IPS-18a (cell line): Measurements from ENCODE around the gene ZBTB9.
A peak's percentile ranks its signal among the peaks of the same experiment; 100 is the strongest.

Experiments
- H3K27ac ChIP-seq: one replicate; pipeline ENCODE4 v1.5.1; 2013; ENCODE audit warnings: low read length
- H3K27me3 ChIP-seq: one replicate; pipeline ENCODE4 v1.6.1; 2013; ENCODE audit warnings: mild to moderate bottlenecking, low read length; ENCODE audit not compliant: control insufficient read depth, insufficient read depth
- H3K36me3 ChIP-seq: one replicate; pipeline ENCODE4 v1.6.1; 2013; ENCODE audit warnings: low read depth, low read length; ENCODE audit not compliant: control insufficient read depth
- H3K4me1 ChIP-seq: one replicate; pipeline ENCODE4 v1.6.1; 2013; ENCODE audit warnings: low read depth, low read length; ENCODE audit not compliant: control insufficient read depth
- H3K4me3 ChIP-seq: one replicate; pipeline ENCODE4 v1.5.1; 2013; ENCODE audit warnings: low read length
- H3K9ac ChIP-seq: one replicate; pipeline ENCODE4 v1.6.1; 2013; ENCODE audit warnings: mild to moderate bottlenecking, low read length, moderate library complexity
- H3K9me3 ChIP-seq: one replicate; pipeline ENCODE4 v1.6.1; 2013; ENCODE audit warnings: low read depth, low read length; ENCODE audit not compliant: control insufficient read depth

ZBTB9 gene, protein sequence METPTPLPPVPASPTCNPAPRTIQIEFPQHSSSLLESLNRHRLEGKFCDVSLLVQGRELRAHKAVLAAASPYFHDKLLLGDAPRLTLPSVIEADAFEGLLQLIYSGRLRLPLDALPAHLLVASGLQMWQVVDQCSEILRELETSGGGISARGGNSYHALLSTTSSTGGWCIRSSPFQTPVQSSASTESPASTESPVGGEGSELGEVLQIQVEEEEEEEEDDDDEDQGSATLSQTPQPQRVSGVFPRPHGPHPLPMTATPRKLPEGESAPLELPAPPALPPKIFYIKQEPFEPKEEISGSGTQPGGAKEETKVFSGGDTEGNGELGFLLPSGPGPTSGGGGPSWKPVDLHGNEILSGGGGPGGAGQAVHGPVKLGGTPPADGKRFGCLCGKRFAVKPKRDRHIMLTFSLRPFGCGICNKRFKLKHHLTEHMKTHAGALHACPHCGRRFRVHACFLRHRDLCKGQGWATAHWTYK

DNA sequence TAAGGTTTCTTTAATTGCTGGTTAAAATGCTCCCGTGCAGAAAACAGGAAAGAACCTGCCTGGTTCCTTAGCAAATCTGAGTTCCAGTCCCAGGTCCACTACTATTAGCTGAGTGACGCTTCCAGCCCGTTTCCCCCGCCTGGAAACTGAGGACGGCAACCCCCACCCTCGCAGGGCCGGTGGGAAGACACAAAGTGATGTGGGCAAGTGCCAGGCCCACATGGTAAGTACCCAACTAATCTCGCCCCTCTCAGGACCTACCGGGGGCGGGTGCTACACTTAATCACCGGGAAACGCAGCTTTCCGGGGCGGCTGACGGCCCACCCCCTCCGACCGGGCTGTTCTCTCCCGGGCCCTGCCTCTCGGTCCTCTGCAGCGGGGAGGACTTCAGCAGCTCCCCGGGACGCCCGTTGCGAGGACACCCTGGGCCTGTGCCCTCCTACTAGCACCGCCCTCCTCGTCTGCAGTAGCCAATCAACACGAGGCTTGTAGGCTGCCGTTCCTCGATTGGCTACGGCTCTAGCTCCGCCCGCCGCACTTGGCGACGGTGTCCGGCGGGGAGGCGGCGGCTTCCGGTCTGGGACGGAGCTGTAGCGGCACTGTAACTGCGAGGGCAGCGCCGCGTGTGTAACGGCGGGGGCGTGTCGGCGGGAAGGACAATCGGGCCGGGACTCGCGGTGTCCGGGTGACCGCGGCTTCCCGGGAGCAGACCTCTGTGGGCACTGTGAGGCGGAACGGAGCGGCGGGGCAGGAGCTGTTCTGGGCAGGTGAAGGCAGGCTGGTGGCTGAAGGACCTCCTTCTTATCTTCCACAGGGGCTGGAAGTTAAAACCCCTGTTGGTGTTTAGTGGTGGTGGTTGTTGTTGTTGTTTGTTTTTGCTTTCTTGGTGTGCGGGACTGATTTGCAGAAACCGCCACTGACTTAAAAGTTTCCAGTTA, at the start of gene ZBTB9:
Gene ZBTB9, plus strand, starts transcription at position 568 of the 938 bp plus-strand sequence. CDS start 525 bp downstream, outside the sequence.
- peak within 1 kb of the TSS; percentile 80 for H3K4me3 ChIP-seq
- H3K9ac ChIP-seq: peak within 1 kb of the TSS; percentile 82
- no peaks in the 10 kb centered on the region for H3K4me1 ChIP-seq
- peaks cover 24% of the 10 kb centered on the region for H3K36me3 ChIP-seq
- H3K9me3 ChIP-seq: no peaks in the 10 kb centered on the region
- H3K27me3 ChIP-seq: no peaks in the 10 kb centered on the region
- H3K27ac ChIP-seq: peak within 1 kb of the TSS; percentile 25

DNA sequence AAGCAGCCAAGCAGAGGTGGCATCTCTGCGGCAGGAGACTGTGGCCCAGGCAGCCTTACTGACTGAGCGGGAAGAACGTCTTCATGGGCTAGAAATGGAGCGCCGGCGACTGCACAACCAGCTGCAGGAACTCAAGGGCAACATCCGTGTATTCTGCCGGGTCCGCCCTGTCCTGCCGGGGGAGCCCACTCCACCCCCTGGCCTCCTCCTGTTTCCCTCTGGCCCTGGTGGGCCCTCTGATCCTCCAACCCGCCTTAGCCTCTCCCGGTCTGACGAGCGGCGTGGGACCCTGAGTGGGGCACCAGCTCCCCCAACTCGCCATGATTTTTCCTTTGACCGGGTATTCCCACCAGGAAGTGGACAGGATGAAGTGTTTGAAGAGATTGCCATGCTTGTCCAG, 49.5 kb upstream of the ZBTB9 start:
- Histone ChIP-seq H3K4me3 (no peak overlapping the region), H3K36me3 (peaks cover 70% of the 10 kb centered on the region), H3K4me1 (peaks cover 4% of the 10 kb centered on the region), H3K9me3 (no peaks in the 10 kb centered on the region), H3K27ac (no peak overlapping the region), H3K9ac (no peak overlapping the region), H3K27me3 (no peaks in the 10 kb centered on the region)

DNA sequence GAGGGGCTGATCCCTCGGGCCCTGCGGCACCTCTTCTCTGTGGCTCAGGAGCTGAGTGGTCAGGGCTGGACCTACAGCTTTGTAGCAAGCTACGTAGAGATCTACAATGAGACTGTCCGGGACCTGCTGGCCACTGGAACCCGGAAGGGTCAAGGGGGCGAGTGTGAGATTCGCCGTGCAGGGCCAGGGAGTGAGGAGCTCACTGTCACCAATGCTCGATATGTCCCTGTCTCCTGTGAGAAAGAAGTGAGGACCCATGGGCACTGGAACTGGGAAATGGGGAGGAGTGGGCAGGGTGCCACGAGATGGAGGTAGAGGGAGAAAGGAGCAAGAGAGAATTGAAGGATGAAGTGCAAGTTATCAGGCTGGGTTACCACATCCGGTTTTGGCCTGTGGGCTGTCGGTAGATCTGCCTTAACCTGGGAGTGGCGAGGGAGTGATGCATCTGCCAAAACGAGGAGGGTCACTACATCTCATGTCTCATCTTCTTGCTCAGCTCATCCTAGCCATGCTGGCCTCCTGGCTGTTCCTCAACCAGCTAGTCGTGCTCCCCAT, 48.9 kb upstream of the ZBTB9 start:
- H3K36me3 ChIP-seq: peaks cover 65% of the 10 kb centered on the region

DNA sequence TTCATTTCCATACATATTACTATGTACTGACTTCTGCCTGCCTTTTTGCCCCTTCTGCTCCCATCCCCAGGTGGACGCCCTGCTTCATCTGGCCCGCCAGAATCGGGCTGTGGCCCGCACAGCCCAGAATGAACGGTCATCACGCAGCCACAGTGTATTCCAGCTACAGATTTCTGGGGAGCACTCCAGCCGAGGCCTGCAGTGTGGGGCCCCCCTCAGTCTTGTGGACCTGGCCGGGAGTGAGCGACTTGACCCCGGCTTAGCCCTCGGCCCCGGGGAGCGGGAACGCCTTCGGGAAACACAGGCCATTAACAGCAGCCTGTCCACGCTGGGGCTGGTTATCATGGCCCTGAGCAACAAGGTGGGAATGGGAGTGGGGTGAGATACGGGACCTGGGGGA, 48.2 kb upstream of the ZBTB9 start:
- Histone ChIP-seq H3K9me3 (no peaks in the 10 kb centered on the region), H3K4me1 (peaks cover 4% of the 10 kb centered on the region), H3K27ac (no peak overlapping the region), H3K4me3 (no peak overlapping the region), H3K27me3 (no peaks in the 10 kb centered on the region), H3K9ac (no peak overlapping the region), H3K36me3 (peaks cover 65% of the 10 kb centered on the region)

More for the DNA sequence above, 48.9 kb upstream of the ZBTB9 start:
- no peaks in the 10 kb centered on the region for H3K9me3 ChIP-seq
- no peaks in the 10 kb centered on the region for H3K27me3 ChIP-seq
- H3K27ac ChIP-seq: no peak overlapping the region
- H3K9ac ChIP-seq: no peak overlapping the region
- peaks cover 4% of the 10 kb centered on the region for H3K4me1 ChIP-seq
- H3K4me3 ChIP-seq: no peak overlapping the region

DNA sequence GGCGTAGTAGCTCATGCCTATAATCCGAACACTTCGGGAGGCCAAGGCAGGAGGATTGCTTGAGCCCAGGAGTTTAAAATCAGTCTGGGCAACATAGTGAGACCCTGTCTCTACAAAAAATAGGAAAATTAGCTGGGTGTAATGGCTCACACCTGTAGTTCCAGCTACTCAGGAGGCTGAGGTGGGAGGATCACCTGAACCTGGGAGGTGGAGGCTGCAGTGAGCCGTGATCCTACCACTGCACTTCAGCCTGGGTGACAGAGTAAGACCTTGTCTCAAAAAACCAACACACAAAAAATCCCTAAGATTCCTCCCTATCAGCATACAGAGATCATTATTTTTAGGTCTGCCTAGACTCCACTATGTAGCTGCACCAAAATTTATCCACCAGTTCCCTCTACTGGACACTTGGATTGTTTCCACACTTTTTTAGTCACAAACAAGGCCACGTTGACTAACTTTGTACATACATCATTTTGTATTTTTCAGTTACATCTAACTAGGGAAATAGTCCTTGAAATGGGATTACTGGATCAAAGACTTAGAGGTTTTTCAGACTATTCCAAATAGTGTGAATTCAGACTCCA, 47.2 kb upstream of the ZBTB9 start:
- Histone ChIP-seq H3K9me3 (no peaks in the 10 kb centered on the region), H3K9ac (no peak overlapping the region), H3K4me3 (no peak overlapping the region), H3K36me3 (peaks cover 60% of the 10 kb centered on the region), H3K4me1 (peaks cover 4% of the 10 kb centered on the region), H3K27ac (no peak overlapping the region), H3K27me3 (no peaks in the 10 kb centered on the region)

DNA sequence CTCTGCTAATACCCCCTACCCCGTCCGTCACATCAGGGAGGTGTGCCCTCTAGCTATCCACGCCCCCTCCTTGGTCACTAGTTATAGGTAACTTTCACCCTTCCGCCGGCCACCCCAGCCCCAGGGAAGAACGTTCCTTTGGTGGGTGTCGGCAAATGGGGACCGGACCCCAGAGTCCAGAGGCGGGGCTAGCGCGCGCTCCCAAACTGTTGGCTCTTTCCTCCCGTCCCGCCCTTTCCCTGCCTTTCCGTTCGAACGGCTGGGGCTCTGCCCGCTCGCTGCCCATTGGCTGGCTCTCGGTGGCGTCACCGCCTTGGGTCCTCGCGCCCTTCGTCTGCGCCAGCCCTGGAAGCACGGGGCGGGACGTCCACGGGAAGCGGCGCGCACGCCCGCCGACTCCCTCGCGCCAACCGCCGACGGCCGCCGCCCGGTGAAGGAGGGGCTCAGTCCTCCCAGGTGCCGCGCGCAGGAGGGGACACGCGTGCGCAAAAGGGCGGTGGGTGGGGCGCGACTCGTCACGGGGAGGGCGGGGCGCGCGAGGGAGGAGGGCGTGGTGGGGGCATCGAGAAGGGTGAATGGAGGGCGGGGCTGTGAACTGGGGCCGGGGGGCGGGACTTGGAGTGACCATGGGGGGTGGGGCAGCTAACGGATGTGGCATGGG, 44.2 kb upstream of the ZBTB9 start:
- Histone ChIP-seq H3K36me3 (peaks cover 52% of the 10 kb centered on the region), H3K9me3 (no peaks in the 10 kb centered on the region)

DNA sequence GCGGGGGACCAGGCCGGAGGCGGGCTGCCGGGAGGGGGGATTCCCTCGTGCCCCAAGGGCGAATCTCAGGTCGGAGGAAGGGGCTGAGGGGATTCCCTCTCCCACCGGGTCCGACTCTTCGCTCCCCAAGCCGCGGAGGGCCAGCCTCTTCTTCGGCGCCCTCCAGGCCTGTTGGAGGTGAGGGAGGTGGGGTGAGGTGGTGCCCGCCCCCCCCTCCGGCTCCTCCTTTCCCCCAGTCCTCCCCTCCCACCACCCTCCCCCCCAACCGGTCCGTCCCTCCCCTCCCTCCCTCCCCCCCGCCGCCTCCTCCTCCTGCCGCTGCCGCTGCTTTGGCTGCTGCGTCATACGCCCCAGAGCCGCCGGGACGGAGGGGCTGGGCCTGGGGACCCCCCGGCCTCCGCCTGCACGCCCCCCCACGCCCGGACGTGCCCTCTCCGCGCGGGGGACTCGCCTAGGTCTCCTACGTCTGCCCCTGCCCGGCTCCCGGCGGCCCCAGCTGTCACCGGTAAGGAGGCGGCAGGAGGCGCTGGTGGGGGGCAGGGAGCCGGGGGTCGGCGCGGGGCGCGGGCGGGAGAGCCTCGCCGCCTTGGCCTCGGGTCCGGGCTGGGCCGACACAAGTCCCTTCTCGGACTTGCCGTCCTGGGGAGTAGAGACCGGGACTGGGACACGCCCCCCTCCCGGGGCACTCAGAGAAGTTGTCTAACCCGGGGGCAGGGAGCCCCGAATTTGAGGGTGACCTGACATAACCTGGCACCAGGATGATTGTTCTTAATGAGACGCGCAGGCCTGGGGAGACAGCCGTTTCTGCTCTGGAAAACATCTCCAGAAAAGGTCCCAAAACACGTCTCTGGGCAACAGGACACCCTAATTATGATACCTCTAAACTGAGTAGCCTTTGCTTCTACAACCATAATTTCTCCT, 43.4 kb upstream of the ZBTB9 start, which contains the start of gene PHF1:
Gene PHF1, plus strand, starts transcription at position 304 of the 921 bp plus-strand sequence. CDS start 1,250 bp downstream, outside the sequence.
- Histone ChIP-seq H3K27me3 (no peaks in the 10 kb centered on the region), H3K9ac (peak within 1 kb of the TSS; percentile 67), H3K4me3 (peak within 1 kb of the TSS; percentile 85), H3K4me1 (peaks cover 8% of the 10 kb centered on the region), H3K27ac (no peak within 1 kb of the TSS), H3K36me3 (peaks cover 53% of the 10 kb centered on the region), H3K9me3 (no peaks in the 10 kb centered on the region)

More for the DNA sequence above, 44.2 kb upstream of the ZBTB9 start:
- Histone ChIP-seq H3K4me3 (peak overlapping the region; percentile 60), H3K4me1 (peaks cover 5% of the 10 kb centered on the region), H3K27me3 (no peaks in the 10 kb centered on the region), H3K9ac (peak overlapping the region; percentile 43), H3K27ac (no peak overlapping the region)

DNA sequence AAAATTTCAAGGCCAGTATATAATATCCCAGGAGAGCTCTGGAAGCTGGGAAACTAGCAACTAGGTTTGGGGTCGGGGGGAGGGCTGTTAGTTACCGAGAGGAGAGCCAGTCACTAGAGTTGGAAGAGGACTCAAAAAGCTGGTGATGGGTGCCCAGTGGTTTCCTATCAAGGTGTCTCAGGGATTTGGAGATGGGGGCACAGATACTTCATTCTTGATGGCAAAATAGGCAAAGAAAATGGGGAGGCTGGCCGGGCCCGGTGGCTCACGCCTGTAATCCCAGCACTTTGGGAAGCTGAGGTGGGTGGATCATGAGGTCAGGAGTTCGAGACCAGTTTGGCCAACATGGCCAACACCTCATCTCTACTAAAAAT, 42.8 kb upstream of the ZBTB9 start:
- no peak overlapping the region for H3K27ac ChIP-seq
- peaks cover 51% of the 10 kb centered on the region for H3K36me3 ChIP-seq
- H3K9me3 ChIP-seq: no peaks in the 10 kb centered on the region
- peak overlapping the region; percentile 85 for H3K4me3 ChIP-seq
- H3K4me1 ChIP-seq: peaks cover 11% of the 10 kb centered on the region
- H3K27me3 ChIP-seq: no peaks in the 10 kb centered on the region
- H3K9ac ChIP-seq: peak overlapping the region; percentile 67

DNA sequence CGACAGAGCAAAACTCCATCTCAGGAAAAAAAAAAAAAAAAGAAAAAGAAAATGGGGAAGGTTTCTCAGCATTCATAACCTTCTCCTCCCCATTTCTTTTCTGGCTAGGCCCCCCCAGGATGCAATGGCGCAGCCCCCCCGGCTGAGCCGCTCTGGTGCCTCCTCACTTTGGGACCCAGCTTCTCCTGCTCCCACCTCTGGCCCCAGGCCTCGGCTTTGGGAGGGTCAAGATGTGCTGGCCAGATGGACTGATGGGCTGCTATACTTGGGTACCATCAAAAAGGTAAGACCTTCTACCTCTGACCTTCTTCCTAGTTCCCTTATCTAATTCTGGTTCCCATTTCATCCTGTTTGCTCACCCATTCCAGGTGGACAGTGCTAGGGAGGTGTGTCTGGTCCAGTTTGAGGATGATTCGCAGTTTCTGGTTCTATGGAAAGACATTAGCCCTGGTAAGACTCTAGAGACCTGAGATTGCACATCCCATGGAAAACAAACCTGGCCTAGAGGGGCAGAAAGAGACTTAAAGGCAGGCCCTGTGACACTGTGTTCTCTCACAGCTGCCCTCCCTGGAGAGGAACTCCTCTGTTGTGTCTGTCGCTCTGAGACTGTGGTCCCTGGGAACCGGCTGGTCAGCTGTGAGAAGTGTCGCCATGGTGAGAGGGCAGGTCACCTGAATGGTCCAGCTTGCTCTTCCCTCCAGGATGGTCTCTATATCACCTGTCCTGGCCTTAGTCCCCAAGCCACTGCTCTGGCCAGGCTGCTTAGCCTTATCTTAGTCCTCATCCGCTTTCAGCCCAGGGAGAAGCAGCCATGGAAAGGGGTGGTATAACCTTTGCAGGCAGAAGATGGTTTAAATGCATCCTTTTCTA, 42.0 kb upstream of the ZBTB9 start:
- H3K36me3 ChIP-seq: peaks cover 43% of the 10 kb centered on the region
- no peak overlapping the region for H3K4me3 ChIP-seq
- peaks cover 12% of the 10 kb centered on the region for H3K4me1 ChIP-seq
- no peak overlapping the region for H3K9ac ChIP-seq
- no peaks in the 10 kb centered on the region for H3K27me3 ChIP-seq
- no peak overlapping the region for H3K27ac ChIP-seq
- no peaks in the 10 kb centered on the region for H3K9me3 ChIP-seq
